Neural cell (in vitro differentiated cells): ENCODE data around the gene SNX7. TPM values are rescaled to one million over a fixed set of nuclear protein-coding genes. Genes with fewer than 3 reads are reported as not detected.

Experiments used
- H2AFZ ChIP-seq: fragments of 200-600, 300-800 bp; sonication (generic), shearing (Covaris generic); 2 replicates; pipeline ENCODE4 v1.6.0; 2014; ENCODE audit warnings: low read depth, mild to moderate bottlenecking, antibody characterized with exemption, low read length, moderate library complexity
- H3F3A ChIP-seq: fragments of 200-600 bp; shearing (Covaris generic); 2 replicates; pipeline ENCODE4 v1.6.1; 2016; ENCODE audit warnings: mild to moderate bottlenecking, moderate library complexity, mixed read lengths, antibody characterized with exemption, low read length; ENCODE audit not compliant: insufficient read depth, poor library complexity, severe bottlenecking
- H3K27ac ChIP-seq: fragments of 200-600, 300-800 bp; sonication (generic), shearing (Covaris generic); 2 replicates; pipeline ENCODE4 v1.5.1; 2014; ENCODE audit warnings: mild to moderate bottlenecking, low read length, moderate library complexity
- H3K27me3 ChIP-seq: fragments of 300-800, 200-600 bp; sonication (generic), shearing (Covaris generic); 2 replicates; pipeline ENCODE4 v1.6.0; 2014; ENCODE audit warnings: mild to moderate bottlenecking, low read depth, low read length, moderate library complexity; ENCODE audit not compliant: insufficient read depth
- H3K36me3 ChIP-seq: fragments of 300-800, 200-600 bp; sonication (generic), shearing (Covaris generic); 2 replicates; pipeline ENCODE4 v1.5.1; 2014; ENCODE audit warnings: mild to moderate bottlenecking, antibody characterized with exemption, low read length, moderate library complexity; ENCODE audit not compliant: insufficient read depth
- H3K4me2 ChIP-seq: fragments of 300-800, 200-600 bp; sonication (generic), shearing (Covaris generic); 2 replicates; pipeline ENCODE4 v1.6.0; 2014; ENCODE audit warnings: mild to moderate bottlenecking, low read length
- H3K4me3 ChIP-seq: fragments of 300-800, 200-600 bp; sonication (generic), shearing (Covaris generic); 2 replicates; pipeline ENCODE4 v1.5.1; 2014; ENCODE audit warnings: mild to moderate bottlenecking, low read length, moderate library complexity
- H3K79me2 ChIP-seq: fragments of 200-600 bp; shearing (Covaris generic); replicated peaks from 2 replicates; pipeline ENCODE4 v1.6.0; 2014; ENCODE audit warnings: mild to moderate bottlenecking, low read length, moderate library complexity; ENCODE audit not compliant: insufficient read depth
- H3K9ac ChIP-seq: fragments of 300-800, 200-600 bp; sonication (generic), shearing (Covaris generic); 2 replicates; pipeline ENCODE4 v1.6.1; 2016; ENCODE audit warnings: mild to moderate bottlenecking, low read length, mixed read lengths
- H3K9me2 ChIP-seq: fragments of 200-600 bp; shearing (Covaris generic); 2 replicates; pipeline ENCODE4 v1.6.1; 2016; ENCODE audit warnings: mild to moderate bottlenecking, low read length, mixed read lengths; ENCODE audit not compliant: insufficient read depth
- H3K9me3 ChIP-seq: fragments of 200-600, 300-800 bp; sonication (generic), shearing (Covaris generic); 2 replicates; pipeline ENCODE4 v1.6.1; 2016; ENCODE audit warnings: mild to moderate bottlenecking, mixed run types, low read length, moderate library complexity, mixed read lengths
- H4K20me1 ChIP-seq: fragments of 200-600 bp; shearing (Covaris generic); 2 replicates; pipeline ENCODE4 v1.6.1; 2016; ENCODE audit warnings: mild to moderate bottlenecking, mixed run types; ENCODE audit not compliant: insufficient read depth
- CTCF ChIP-seq: fragments of 450-650 bp; IDR thresholded peaks from 2 replicates; pipeline ENCODE4 v1.5.1; 2014; ENCODE audit warnings: antibody characterized with exemption, mild to moderate bottlenecking, moderate library complexity; ENCODE audit not compliant: poor library complexity, severe bottlenecking
- EP300 ChIP-seq: fragments of 450-650 bp; conservative IDR thresholded peaks from 2 replicates; pipeline ENCODE4 v1.6.1; 2014; ENCODE audit warnings: antibody characterized with exemption, mild to moderate bottlenecking, moderate library complexity; ENCODE audit not compliant: poor library complexity, severe bottlenecking
- EZH2 ChIP-seq: fragments of 200-600, 300-800 bp; shearing (Covaris generic), sonication (generic); IDR thresholded peaks from 2 replicates; pipeline ENCODE4 v1.6.1; 2014; ENCODE audit warnings: antibody characterized with exemption, low read length, borderline replicate concordance, mild to moderate bottlenecking; ENCODE audit not compliant: insufficient read depth, poor library complexity, severe bottlenecking
- MXI1 ChIP-seq: fragments of 450-650 bp; conservative IDR thresholded peaks from 2 replicates; pipeline ENCODE4 v1.6.1; 2014; ENCODE audit warnings: antibody characterized with exemption, mild to moderate bottlenecking; ENCODE audit not compliant: poor library complexity, severe bottlenecking
- POLR2AphosphoS5 ChIP-seq: IDR thresholded peaks from 2 replicates; pipeline ENCODE4 v1.6.1; 2012
- RAD21 ChIP-seq: fragments of 450-650 bp; conservative IDR thresholded peaks from 2 replicates; pipeline ENCODE4 v1.6.1; 2014; ENCODE audit warnings: antibody characterized with exemption, mild to moderate bottlenecking, moderate library complexity
- REST ChIP-seq: IDR thresholded peaks from 2 replicates; pipeline ENCODE4 v1.6.1; 2012; ENCODE audit warnings: borderline replicate concordance
- SMC3 ChIP-seq: fragments of 450-650 bp; conservative IDR thresholded peaks from 2 replicates; pipeline ENCODE4 v1.6.1; 2014; ENCODE audit warnings: antibody characterized with exemption, mild to moderate bottlenecking, moderate library complexity; ENCODE audit not compliant: poor library complexity
- TAF1 ChIP-seq: IDR thresholded peaks from 2 replicates; pipeline ENCODE4 v1.6.1; 2012; ENCODE audit warnings: low read depth
- polyA plus RNA-seq: library from polyadenylated mRNA; depleted of rRNA; stranded (reverse); fragments of >200 nt; gene quantifications from 2 replicates; pipeline ENCODE4 v1.2.3, GENCODE V29; 2014

Gene SNX7
- polyA plus RNA-seq, 1 donor from 2014 or later = 7.5 TPM

GRCh38 chr1:98674075-98674781 lies 12.7 kb downstream of the SNX7 start:
- H2AFZ ChIP-seq = no peak overlapping the region
- H3K9ac ChIP-seq = no peak overlapping the region
- H3K4me3 ChIP-seq = no peak overlapping the region
- no peaks in the 10 kb centered on the region for H3K9me3 ChIP-seq
- H3K4me2 ChIP-seq = no peak overlapping the region
- H3K36me3 ChIP-seq = no peaks in the 10 kb centered on the region
- H3F3A ChIP-seq = no peaks in the 10 kb centered on the region
- no peak overlapping the region for H3K27ac ChIP-seq
- H3K79me2 ChIP-seq = no peaks in the 10 kb centered on the region
- no peak for TF ChIP-seq EP300
- TF ChIP-seq REST = no peak
- no peak for TF ChIP-seq MXI1
- TF ChIP-seq SMC3 = no peak
- no peak for TF ChIP-seq POLR2AphosphoS5
- no peak for TF ChIP-seq RAD21
- no peak for TF ChIP-seq EZH2
- no peak for TF ChIP-seq CTCF
- TF ChIP-seq TAF1 = no peak
- no peaks in the 10 kb centered on the region for H3K9me2 ChIP-seq
- no peaks in the 10 kb centered on the region for H4K20me1 ChIP-seq
- H3K27me3 ChIP-seq = no peaks in the 10 kb centered on the region

- Histone ChIP-seq H3K9me2 (no peaks in the 10 kb centered on the region), H4K20me1 (no peaks in the 10 kb centered on the region), H3K27ac (no peak overlapping the region), H3K36me3 (no peaks in the 10 kb centered on the region), H3K4me2 (no peak overlapping the region), H2AFZ (no peak overlapping the region), H3K79me2 (no peaks in the 10 kb centered on the region), H3K27me3 (no peaks in the 10 kb centered on the region), H3F3A (no peaks in the 10 kb centered on the region), H3K9ac (no peak overlapping the region), H3K9me3 (no peaks in the 10 kb centered on the region), H3K4me3 (no peak overlapping the region)
- TF ChIP-seq MXI1 (no peak), CTCF (no peak), EZH2 (no peak), REST (no peak), RAD21 (no peak), POLR2AphosphoS5 (no peak), EP300 (no peak), SMC3 (no peak), TAF1 (no peak)
Measured at GRCh38 chr1:98675282-98675681, 13.8 kb downstream of the SNX7 start.
